ENCODE data around the gene AMN. TPM values are rescaled to one million over a fixed set of nuclear protein-coding genes. Genes with fewer than 3 reads are reported as not detected.

Gene AMN
- total and polyA plus RNA-seq, 2 experiments from 2014 or later: 0.69 to 1.2 TPM

GRCh38 chr14:102930138-102930752, 7.8 kb downstream of the AMN start (continued):
- TF ChIP-seq ZNF462 (CRISPR knock-in tag; IDR thresholded peaks at IDR 0.05): no peak

- H3K36me3 Mint-ChIP-seq (ENCODE audit: low read depth): peaks cover 14% of the 10 kb centered on the region; the same call in 2 of the 3 replicates
- Histone ChIP-seq H3K4me2 (peak overlapping the region; percentile 93), H3K9me2 (ENCODE audit: insufficient read depth) (no peaks in the 10 kb centered on the region), H3K4me1 (ENCODE audit: insufficient read depth) (peaks cover 5% of the 10 kb centered on the region), H3K36me3 (ENCODE audit: insufficient read depth) (no peaks in the 10 kb centered on the region), H3K27ac (ENCODE audit: low read depth) (no peak overlapping the region), H2AFZ (no peak overlapping the region), H3K79me2 (replicated peaks; ENCODE audit: insufficient read depth) (no peaks in the 10 kb centered on the region), H3K27me3 (ENCODE audit: insufficient read depth) (peaks cover 54% of the 10 kb centered on the region), H3K4me3 (peak overlapping the region; percentile 92), H4K20me1 (replicated peaks; ENCODE audit: insufficient read depth) (0 out of 2 replicates have a peak, but pooled peaks cover 4% of the 10 kb centered on the region), H3F3A (replicated peaks; ENCODE audit: low read depth) (peaks cover 4% of the 10 kb centered on the region)
- peak overlapping the region; percentile 12; the same call in 1 of the 3 replicates for H3K4me3 Mint-ChIP-seq
- DNase-seq (ENCODE audit: low spot score) (peak; percentile 70), ATAC-seq (peak; percentile 7)
- H3K4me1 Mint-ChIP-seq: peaks cover 7% of the 10 kb centered on the region
- no peaks in the 10 kb centered on the region for H3K9me3 Mint-ChIP-seq
- TF ChIP-seq ZNF462 (CRISPR knock-in tag; IDR thresholded peaks at IDR 0.05) (no peak), POLR2AphosphoS5 (IDR thresholded peaks at IDR 0.05; ENCODE audit: low read depth) (0 out of 2 replicates have a peak, but pooled peaks have one; percentile 11)
- H3K27ac Mint-ChIP-seq: no peak overlapping the region
- peaks cover 56% of the 10 kb centered on the region for H3K27me3 Mint-ChIP-seq (ENCODE audit: insufficient read depth, low read depth, poor library complexity)
These were observed 8.5 kb downstream of the AMN start for GRCh38 chr14:102930753-102931579.

Measured in GM23338 (cell line).